ENCODE measurements around the gene POU3F3. TPM values are rescaled to one million over a fixed set of nuclear protein-coding genes. Genes with fewer than 3 reads are reported as not detected.

Gene POU3F3
- polyA plus RNA-seq, 2 donors: 0.07 to 0.08 TPM

DNA sequence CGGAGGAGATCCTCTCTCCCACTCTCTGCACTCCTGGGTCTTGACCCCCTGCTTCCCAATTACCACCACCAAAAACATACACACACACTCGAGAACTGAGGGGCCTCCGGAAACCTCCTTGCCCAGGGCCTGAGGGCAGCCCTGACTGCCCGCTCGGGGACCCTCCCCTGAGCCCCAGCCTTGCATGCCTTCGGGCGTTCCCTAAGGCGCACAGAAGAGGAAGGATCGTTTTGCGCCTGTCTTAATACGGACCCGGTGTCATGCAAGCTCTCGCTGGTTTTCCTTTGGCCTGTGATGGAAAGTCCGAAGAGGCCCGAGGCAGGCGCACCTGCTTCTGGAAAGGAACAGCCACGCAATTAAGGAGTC, 19.8 kb downstream of the POU3F3 start:
- Histone ChIP-seq H3K36me3 (ENCODE audit: control insufficient read depth in 2 of 2, insufficient read depth in 2 of 2, low read length in 1 of 2) (no peaks in the 10 kb centered on the region), H3K9me3 (ENCODE audit: control insufficient read depth in 2 of 2, insufficient read depth in 1 of 2, low read depth in 1 of 2, low read length in 1 of 2) (no peaks in the 10 kb centered on the region), H3K27me3 (ENCODE audit: control insufficient read depth in 1 of 2, insufficient read depth in 2 of 2, low read length in 2 of 2) (peaks cover 5 to 13% of the 10 kb centered on the region in 2 donors), H3K27ac (ENCODE audit: low read depth in 2 of 2, low read length in 1 of 2) (no peak overlapping the region), H3K4me3 (ENCODE audit: low read depth in 1 of 2, low read length in 2 of 2) (no peak overlapping the region), H3K4me1 (ENCODE audit: control insufficient read depth in 2 of 2, insufficient read depth in 2 of 2, low read length in 1 of 2) (peaks cover 0 to 2% of the 10 kb centered on the region in 2 donors)
- 34 to 41% methylated on average over 17 of the region's 17 CpGs for WGBS, 2 donors

GRCh38 chr2:104874230-104874629, 20.3 kb downstream of the POU3F3 start:
- Histone ChIP-seq H3K4me3 (ENCODE audit: low read depth in 1 of 2, low read length in 2 of 2) (no peak overlapping the region), H3K27me3 (ENCODE audit: control insufficient read depth in 1 of 2, insufficient read depth in 2 of 2, low read length in 2 of 2) (peaks cover 5 to 13% of the 10 kb centered on the region in 2 donors), H3K36me3 (ENCODE audit: control insufficient read depth in 2 of 2, insufficient read depth in 2 of 2, low read length in 1 of 2) (no peaks in the 10 kb centered on the region), H3K9me3 (ENCODE audit: control insufficient read depth in 2 of 2, insufficient read depth in 1 of 2, low read depth in 1 of 2, low read length in 1 of 2) (no peaks in the 10 kb centered on the region), H3K4me1 (ENCODE audit: control insufficient read depth in 2 of 2, insufficient read depth in 2 of 2, low read length in 1 of 2) (peaks cover 0 to 2% of the 10 kb centered on the region in 2 donors), H3K27ac (ENCODE audit: low read depth in 2 of 2, low read length in 1 of 2) (no peak overlapping the region)
- WGBS, 2 donors: 68 to 72% methylated on average over 6 of the region's 6 CpGs

DNA sequence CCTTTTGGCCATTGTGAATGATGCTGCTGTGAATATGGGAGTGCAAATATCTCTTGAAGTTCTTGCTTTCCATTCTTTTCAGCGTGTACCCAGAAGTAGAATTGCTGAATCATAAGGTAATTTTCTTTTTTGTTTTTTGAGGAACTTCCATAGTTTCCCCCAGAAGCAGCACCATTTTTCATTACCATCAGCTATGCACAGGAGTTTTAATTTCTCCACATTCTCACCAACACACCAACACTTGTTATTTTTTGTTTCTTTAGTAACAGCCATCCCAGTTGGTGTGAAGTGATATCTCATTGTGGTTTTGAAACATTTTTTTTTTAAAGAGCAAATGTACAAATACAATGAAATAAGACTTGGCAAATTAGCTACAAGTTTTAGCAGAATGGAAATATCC, 21.3 kb downstream of the POU3F3 start:
- H3K27me3 ChIP-seq (ENCODE audit: control insufficient read depth in 1 of 2, insufficient read depth in 2 of 2, low read length in 2 of 2): peaks cover 8 to 16% of the 10 kb centered on the region in 2 donors
- 63 to 76% methylated on average over 1 of the region's 1 CpG for WGBS, 2 donors
- no peak overlapping the region for H3K27ac ChIP-seq (ENCODE audit: low read depth in 2 of 2, low read length in 1 of 2)

DNA sequence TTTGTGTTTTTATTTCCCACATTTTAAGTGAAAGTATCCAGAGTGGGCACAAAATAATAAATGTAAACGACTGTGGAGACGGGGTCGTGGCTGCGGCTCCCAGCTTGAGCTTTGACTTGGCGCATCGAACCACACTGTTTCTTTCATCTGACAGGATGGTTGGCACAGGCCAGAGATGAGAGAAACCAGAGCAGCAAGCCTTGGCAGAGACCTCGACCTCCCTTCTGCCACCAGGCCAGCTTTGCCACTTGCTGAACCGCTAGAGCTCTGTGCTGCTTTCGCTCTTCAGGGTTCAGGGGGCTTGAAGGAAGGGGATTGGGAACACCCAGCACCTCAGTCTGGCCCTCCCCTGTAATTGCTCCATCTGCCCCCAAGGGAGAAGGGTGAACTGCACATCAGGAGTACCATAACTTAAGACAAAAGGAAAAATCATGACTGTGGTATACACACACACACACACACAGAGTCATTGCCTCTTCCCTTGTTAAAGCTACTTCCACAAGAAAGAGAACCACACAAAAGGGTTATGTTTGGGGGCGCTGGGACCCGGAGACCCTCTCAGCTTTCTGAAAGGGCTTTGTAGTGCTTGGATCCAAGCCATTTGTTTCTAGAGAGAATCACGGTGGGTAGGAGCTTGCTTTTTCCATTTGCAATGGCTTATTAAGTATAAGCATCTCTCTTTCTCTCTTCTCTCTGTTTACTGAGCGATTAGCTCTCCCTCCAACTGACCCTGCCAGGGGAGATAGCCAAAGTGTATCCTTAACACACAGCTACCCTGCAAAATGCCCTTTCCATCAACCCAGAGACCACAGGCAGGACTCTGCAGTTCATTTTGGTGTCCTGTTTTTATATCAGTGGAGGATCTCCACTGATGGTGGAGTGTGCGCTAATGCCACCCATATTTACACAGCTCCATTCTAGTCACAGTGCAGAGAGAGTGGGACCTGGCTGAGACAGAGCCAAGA, 23.0 kb downstream of the POU3F3 start:
- no peak overlapping the region for H3K27ac ChIP-seq (ENCODE audit: low read depth in 2 of 2, low read length in 1 of 2)
- 61 to 64% methylated on average over 14 of the region's 14 CpGs for WGBS, 2 donors
- peaks cover 8 to 14% of the 10 kb centered on the region in 2 donors for H3K27me3 ChIP-seq (ENCODE audit: control insufficient read depth in 1 of 2, insufficient read depth in 2 of 2, low read length in 2 of 2)
- H3K4me1 ChIP-seq (ENCODE audit: control insufficient read depth in 2 of 2, insufficient read depth in 2 of 2, low read length in 1 of 2): no peaks in the 10 kb centered on the region
- H3K36me3 ChIP-seq (ENCODE audit: control insufficient read depth in 2 of 2, insufficient read depth in 2 of 2, low read length in 1 of 2): no peaks in the 10 kb centered on the region
- H3K9me3 ChIP-seq (ENCODE audit: control insufficient read depth in 2 of 2, insufficient read depth in 1 of 2, low read depth in 1 of 2, low read length in 1 of 2): no peaks in the 10 kb centered on the region
- no peak overlapping the region for H3K4me3 ChIP-seq (ENCODE audit: low read depth in 1 of 2, low read length in 2 of 2)

More for the DNA sequence above, 21.3 kb downstream of the POU3F3 start:
- Histone ChIP-seq H3K9me3 (ENCODE audit: control insufficient read depth in 2 of 2, insufficient read depth in 1 of 2, low read depth in 1 of 2, low read length in 1 of 2) (no peaks in the 10 kb centered on the region), H3K4me3 (ENCODE audit: low read depth in 1 of 2, low read length in 2 of 2) (no peak overlapping the region), H3K36me3 (ENCODE audit: control insufficient read depth in 2 of 2, insufficient read depth in 2 of 2, low read length in 1 of 2) (no peaks in the 10 kb centered on the region), H3K4me1 (ENCODE audit: control insufficient read depth in 2 of 2, insufficient read depth in 2 of 2, low read length in 1 of 2) (peaks cover 0 to 2% of the 10 kb centered on the region in 2 donors)

- H3K36me3 ChIP-seq (ENCODE audit: control insufficient read depth in 2 of 2, insufficient read depth in 2 of 2, low read length in 1 of 2): no peaks in the 10 kb centered on the region
- H3K27me3 ChIP-seq (ENCODE audit: control insufficient read depth in 1 of 2, insufficient read depth in 2 of 2, low read length in 2 of 2): peaks cover 4 to 5% of the 10 kb centered on the region in 2 donors
- no peaks in the 10 kb centered on the region for H3K9me3 ChIP-seq (ENCODE audit: control insufficient read depth in 2 of 2, insufficient read depth in 1 of 2, low read depth in 1 of 2, low read length in 1 of 2)
- no peaks in the 10 kb centered on the region for H3K4me1 ChIP-seq (ENCODE audit: control insufficient read depth in 2 of 2, insufficient read depth in 2 of 2, low read length in 1 of 2)
- WGBS, 2 donors: 81 to 85% methylated on average over 11 of the region's 11 CpGs
- H3K27ac ChIP-seq (ENCODE audit: low read depth in 2 of 2, low read length in 1 of 2): no peak overlapping the region
- no peak overlapping the region for H3K4me3 ChIP-seq (ENCODE audit: low read depth in 1 of 2, low read length in 2 of 2)
Measured at GRCh38 chr2:104878863-104879512, 25.1 kb downstream of the POU3F3 start.

DNA sequence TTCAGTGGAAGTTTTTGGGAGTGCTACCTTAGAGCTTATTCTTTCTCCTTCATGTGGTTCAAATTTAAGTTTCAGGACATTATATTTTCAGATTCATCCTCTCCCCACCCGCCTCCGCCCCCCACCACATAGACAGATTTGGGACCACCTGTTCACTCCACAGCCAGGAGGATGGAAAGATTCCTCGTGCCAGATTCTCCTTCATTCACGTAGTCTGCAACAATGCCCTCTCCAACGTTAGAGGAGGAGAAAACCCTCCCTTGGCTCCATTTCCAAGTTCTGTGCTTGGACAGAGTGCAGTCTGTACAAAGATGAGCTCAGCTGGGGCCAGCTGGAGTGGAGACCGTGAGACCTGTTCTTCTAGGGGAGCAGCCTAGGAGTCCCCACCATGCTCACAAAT, 26.2 kb downstream of the POU3F3 start:
- Histone ChIP-seq H3K4me3 (ENCODE audit: low read depth in 1 of 2, low read length in 2 of 2) (no peak overlapping the region), H3K9me3 (ENCODE audit: control insufficient read depth in 2 of 2, insufficient read depth in 1 of 2, low read depth in 1 of 2, low read length in 1 of 2) (no peaks in the 10 kb centered on the region), H3K27me3 (ENCODE audit: control insufficient read depth in 1 of 2, insufficient read depth in 2 of 2, low read length in 2 of 2) (peaks cover 3 to 5% of the 10 kb centered on the region in 2 donors), H3K4me1 (ENCODE audit: control insufficient read depth in 2 of 2, insufficient read depth in 2 of 2, low read length in 1 of 2) (no peaks in the 10 kb centered on the region), H3K36me3 (ENCODE audit: control insufficient read depth in 2 of 2, insufficient read depth in 2 of 2, low read length in 1 of 2) (no peaks in the 10 kb centered on the region), H3K27ac (ENCODE audit: low read depth in 2 of 2, low read length in 1 of 2) (no peak overlapping the region)
- 49 to 59% methylated on average over 6 of the region's 6 CpGs for WGBS, 2 donors

DNA sequence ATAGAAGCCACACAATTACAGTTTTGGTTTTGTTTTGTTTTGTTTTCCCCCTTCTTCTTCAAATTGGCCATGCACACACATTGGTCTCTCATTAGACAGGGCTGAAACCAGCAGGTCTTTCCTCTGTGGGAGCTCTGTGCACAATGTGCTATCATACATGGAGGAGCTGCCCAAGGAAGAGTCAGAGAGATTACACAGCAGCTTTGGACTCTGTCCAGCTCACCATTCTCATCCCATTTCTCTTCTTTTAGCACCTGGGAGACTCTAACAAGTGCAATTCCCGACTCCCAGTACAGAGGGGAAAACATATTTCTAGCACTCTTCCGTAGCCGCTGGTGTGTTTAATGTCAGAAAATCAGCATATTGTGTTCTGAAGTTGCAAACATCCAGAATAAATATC, 29.4 kb downstream of the POU3F3 start:
- H3K4me3 ChIP-seq (ENCODE audit: low read depth in 1 of 2, low read length in 2 of 2): no peak overlapping the region
- no peaks in the 10 kb centered on the region for H3K36me3 ChIP-seq (ENCODE audit: control insufficient read depth in 2 of 2, insufficient read depth in 2 of 2, low read length in 1 of 2)
- no peaks in the 10 kb centered on the region for H3K9me3 ChIP-seq (ENCODE audit: control insufficient read depth in 2 of 2, insufficient read depth in 1 of 2, low read depth in 1 of 2, low read length in 1 of 2)
- H3K27me3 ChIP-seq (ENCODE audit: control insufficient read depth in 1 of 2, insufficient read depth in 2 of 2, low read length in 2 of 2): peaks cover 3 to 5% of the 10 kb centered on the region in 2 donors
- no peak overlapping the region for H3K27ac ChIP-seq (ENCODE audit: low read depth in 2 of 2, low read length in 1 of 2)
- 71 to 72% methylated on average over 3 of the region's 3 CpGs for WGBS, 2 donors
- H3K4me1 ChIP-seq (ENCODE audit: control insufficient read depth in 2 of 2, insufficient read depth in 2 of 2, low read length in 1 of 2): no peaks in the 10 kb centered on the region

- WGBS, 2 donors: 66 to 72% methylated on average over 5 of the region's 5 CpGs
- Histone ChIP-seq H3K9me3 (ENCODE audit: control insufficient read depth in 2 of 2, insufficient read depth in 1 of 2, low read depth in 1 of 2, low read length in 1 of 2) (no peaks in the 10 kb centered on the region), H3K36me3 (ENCODE audit: control insufficient read depth in 2 of 2, insufficient read depth in 2 of 2, low read length in 1 of 2) (no peaks in the 10 kb centered on the region), H3K4me1 (ENCODE audit: control insufficient read depth in 2 of 2, insufficient read depth in 2 of 2, low read length in 1 of 2) (no peaks in the 10 kb centered on the region), H3K4me3 (ENCODE audit: low read depth in 1 of 2, low read length in 2 of 2) (no peak overlapping the region), H3K27ac (ENCODE audit: low read depth in 2 of 2, low read length in 1 of 2) (no peak overlapping the region), H3K27me3 (ENCODE audit: control insufficient read depth in 1 of 2, insufficient read depth in 2 of 2, low read length in 2 of 2) (no peaks in the 10 kb centered on the region)
Measured at GRCh38 chr2:104885119-104885782, 31.3 kb downstream of the POU3F3 start.

DNA sequence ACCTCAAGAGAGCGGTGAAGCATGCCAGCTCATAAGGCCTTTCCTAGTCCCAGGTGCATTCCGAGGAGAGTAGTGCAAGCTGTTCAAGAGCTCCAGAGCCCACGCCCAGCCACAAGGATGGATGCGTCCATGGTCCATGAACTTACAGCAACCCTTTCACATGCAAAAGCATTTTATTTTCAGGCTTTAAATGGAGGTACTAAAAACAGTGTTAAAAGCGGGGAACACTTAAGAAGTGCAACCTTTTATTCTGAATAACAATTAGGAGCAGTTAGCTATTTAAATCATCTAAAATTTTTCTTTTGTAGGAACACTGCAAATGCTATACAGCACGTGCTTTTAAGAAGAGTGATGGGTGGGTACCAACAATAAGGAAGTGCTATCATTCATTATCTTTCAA, 33.8 kb downstream of the POU3F3 start:
- Histone ChIP-seq H3K4me3 (ENCODE audit: low read depth in 1 of 2, low read length in 2 of 2) (no peak overlapping the region), H3K9me3 (ENCODE audit: control insufficient read depth in 2 of 2, insufficient read depth in 1 of 2, low read depth in 1 of 2, low read length in 1 of 2) (peaks cover 0 to 3% of the 10 kb centered on the region in 2 donors), H3K4me1 (ENCODE audit: control insufficient read depth in 2 of 2, insufficient read depth in 2 of 2, low read length in 1 of 2) (no peaks in the 10 kb centered on the region), H3K27ac (ENCODE audit: low read depth in 2 of 2, low read length in 1 of 2) (no peak overlapping the region), H3K36me3 (ENCODE audit: control insufficient read depth in 2 of 2, insufficient read depth in 2 of 2, low read length in 1 of 2) (no peaks in the 10 kb centered on the region), H3K27me3 (ENCODE audit: control insufficient read depth in 1 of 2, insufficient read depth in 2 of 2, low read length in 2 of 2) (no peaks in the 10 kb centered on the region)
- WGBS, 2 donors: 84 to 86% methylated on average over 6 of the region's 6 CpGs
